ENCODE measurements around the gene DNAAF1.
"Not testable (repeated sequence)": the region's sequence is repeated elsewhere in the genome, so short reads cannot be mapped to it uniquely, and the experiment has no call there.

Gene DNAAF1

GRCh38 chr16:84118315-84118714 is 26.8 kb upstream of the DNAAF1 start:
- H4K8ac ChIP-seq (ENCODE audit: low read length); H3K27ac ChIP-seq (ENCODE audit: low read length, poor library complexity, severe bottlenecking); H2BK5ac ChIP-seq (ENCODE audit: low read depth, low read length, poor library complexity, severe bottlenecking); H2BK15ac ChIP-seq (ENCODE audit: low read depth, poor library complexity, severe bottlenecking); DNase-seq; H3K4me3 ChIP-seq (ENCODE audit: insufficient read depth in 1 of 2, low read depth in 1 of 2, low read length in 2 of 2); H2BK120ac ChIP-seq (ENCODE audit: low read depth, low read length); H4K91ac ChIP-seq (ENCODE audit: low read length); H3K4me1 ChIP-seq (ENCODE audit: control insufficient read depth, insufficient read depth, low read depth, low read length); H2AK5ac ChIP-seq (ENCODE audit: low read length, severe bottlenecking); H2AFZ ChIP-seq (ENCODE audit: low read depth, low read length); H3K79me1 ChIP-seq (replicated peaks; ENCODE audit: low read length, poor library complexity, severe bottlenecking); H3K23ac ChIP-seq (ENCODE audit: low read length in 2 of 2); H3K9ac ChIP-seq (ENCODE audit: low read length); H3K4me2 ChIP-seq (ENCODE audit: low read length, poor library complexity, severe bottlenecking); H2BK12ac ChIP-seq (ENCODE audit: low read length in 2 of 2); H3K9me3 ChIP-seq (ENCODE audit: control insufficient read depth, low read length); H3K14ac ChIP-seq (ENCODE audit: low read length in 2 of 2); H3K4ac ChIP-seq (ENCODE audit: low read depth in 1 of 2, low read length in 2 of 2); H3K18ac ChIP-seq (ENCODE audit: low read depth in 1 of 2, low read length in 2 of 2); H3K27me3 ChIP-seq (ENCODE audit: control insufficient read depth in 1 of 2, insufficient read depth in 1 of 2, low read length in 2 of 2): not testable (repeated sequence)
- peaks cover 15 to 22% of the 10 kb centered on the region in 2 experiments for H3K36me3 ChIP-seq (ENCODE audit: control insufficient read depth in 1 of 2, insufficient read depth in 2 of 2, low read depth in 1 of 2, low read length in 2 of 2)
- 99% methylated on average over 4 of the region's 5 CpGs for WGBS

GRCh38 chr16:84119368-84119767 is 25.7 kb upstream of the DNAAF1 start:
- H2BK5ac ChIP-seq (ENCODE audit: low read depth, low read length, poor library complexity, severe bottlenecking): no peak overlapping the region
- no peak overlapping the region for H3K9ac ChIP-seq (ENCODE audit: low read length)
- no peak overlapping the region for H3K27ac ChIP-seq (ENCODE audit: low read length, poor library complexity, severe bottlenecking)
- no peaks in the 10 kb centered on the region for H3K27me3 ChIP-seq (ENCODE audit: control insufficient read depth in 1 of 2, insufficient read depth in 1 of 2, low read length in 2 of 2)
- H3K4ac ChIP-seq (ENCODE audit: low read depth in 1 of 2, low read length in 2 of 2): no peak overlapping the region
- H3K4me1 ChIP-seq (ENCODE audit: control insufficient read depth, insufficient read depth, low read depth, low read length): peaks cover 8% of the 10 kb centered on the region
- H3K23ac ChIP-seq (ENCODE audit: low read length in 2 of 2): no peak overlapping the region
- H2AK5ac ChIP-seq (ENCODE audit: low read length, severe bottlenecking): no peak overlapping the region
- H3K79me1 ChIP-seq (replicated peaks; ENCODE audit: low read length, poor library complexity, severe bottlenecking): peaks cover 4% of the 10 kb centered on the region
- no peak for DNase-seq
- no peaks in the 10 kb centered on the region for H3K9me3 ChIP-seq (ENCODE audit: control insufficient read depth, low read length)
- no peak overlapping the region for H2AFZ ChIP-seq (ENCODE audit: low read depth, low read length)
- no peak overlapping the region for H3K18ac ChIP-seq (ENCODE audit: low read depth in 1 of 2, low read length in 2 of 2)
- H3K4me2 ChIP-seq (ENCODE audit: low read length, poor library complexity, severe bottlenecking): no peak overlapping the region
- H3K4me3 ChIP-seq (ENCODE audit: insufficient read depth in 1 of 2, low read depth in 1 of 2, low read length in 2 of 2): no peak overlapping the region
- H3K14ac ChIP-seq (ENCODE audit: low read length in 2 of 2): no peak overlapping the region
- WGBS: 91% methylated on average over 13 of the region's 13 CpGs
- no peak overlapping the region for H2BK120ac ChIP-seq (ENCODE audit: low read depth, low read length)
- no peak overlapping the region for H2BK15ac ChIP-seq (ENCODE audit: low read depth, poor library complexity, severe bottlenecking)
- peaks cover 15 to 33% of the 10 kb centered on the region in 2 experiments for H3K36me3 ChIP-seq (ENCODE audit: control insufficient read depth in 1 of 2, insufficient read depth in 2 of 2, low read depth in 1 of 2, low read length in 2 of 2)
- H4K8ac ChIP-seq (ENCODE audit: low read length): no peak overlapping the region
- no peak overlapping the region for H2BK12ac ChIP-seq (ENCODE audit: low read length in 2 of 2)
- no peak overlapping the region for H4K91ac ChIP-seq (ENCODE audit: low read length)

DNA sequence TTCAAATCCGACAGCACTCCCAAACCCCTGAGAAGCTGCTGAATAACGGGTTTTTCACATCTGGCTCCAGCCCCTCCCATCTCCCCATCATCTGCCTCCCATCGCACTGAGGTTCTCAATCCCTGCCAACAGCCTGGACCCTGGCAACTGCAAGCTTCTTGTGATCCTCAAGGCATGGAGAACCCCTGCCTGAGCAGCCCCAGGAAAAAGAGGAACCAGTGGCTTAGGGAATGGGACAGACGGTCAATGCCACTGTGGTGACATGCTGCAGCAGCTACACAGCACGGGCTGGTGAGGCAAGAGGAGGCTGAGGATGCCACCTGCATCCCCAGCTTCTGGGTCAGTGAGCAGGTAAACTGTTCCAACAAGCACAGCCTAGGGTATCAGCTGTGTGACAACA is 25.1 kb upstream of the DNAAF1 start:
- WGBS: 84% methylated on average over 5 of the region's 5 CpGs

GRCh38 chr16:84121007-84121406 is 24.1 kb upstream of the DNAAF1 start:
- no peak overlapping the region for H2BK12ac ChIP-seq (ENCODE audit: low read length in 2 of 2)
- no peak overlapping the region for H3K4me3 ChIP-seq (ENCODE audit: insufficient read depth in 1 of 2, low read depth in 1 of 2, low read length in 2 of 2)
- H4K91ac ChIP-seq (ENCODE audit: low read length): no peak overlapping the region
- H3K23ac ChIP-seq (ENCODE audit: low read length in 2 of 2): no peak overlapping the region
- no peak overlapping the region for H3K9ac ChIP-seq (ENCODE audit: low read length)
- H3K9me3 ChIP-seq (ENCODE audit: control insufficient read depth, low read length): no peaks in the 10 kb centered on the region
- H3K27ac ChIP-seq (ENCODE audit: low read length, poor library complexity, severe bottlenecking): no peak overlapping the region
- H2BK5ac ChIP-seq (ENCODE audit: low read depth, low read length, poor library complexity, severe bottlenecking): no peak overlapping the region
- no peak for DNase-seq
- H3K36me3 ChIP-seq (ENCODE audit: control insufficient read depth in 1 of 2, insufficient read depth in 2 of 2, low read depth in 1 of 2, low read length in 2 of 2): peaks cover 15 to 36% of the 10 kb centered on the region in 2 experiments
- H2AK5ac ChIP-seq (ENCODE audit: low read length, severe bottlenecking): no peak overlapping the region
- no peak overlapping the region for H2BK15ac ChIP-seq (ENCODE audit: low read depth, poor library complexity, severe bottlenecking)
- no peak overlapping the region for H2BK120ac ChIP-seq (ENCODE audit: low read depth, low read length)
- no peak overlapping the region for H2AFZ ChIP-seq (ENCODE audit: low read depth, low read length)
- no peak overlapping the region for H3K4me2 ChIP-seq (ENCODE audit: low read length, poor library complexity, severe bottlenecking)
- 93% methylated on average over 8 of the region's 10 CpGs for WGBS
- no peaks in the 10 kb centered on the region for H3K27me3 ChIP-seq (ENCODE audit: control insufficient read depth in 1 of 2, insufficient read depth in 1 of 2, low read length in 2 of 2)
- H3K4me1 ChIP-seq (ENCODE audit: control insufficient read depth, insufficient read depth, low read depth, low read length): peaks cover 5% of the 10 kb centered on the region
- H3K18ac ChIP-seq (ENCODE audit: low read depth in 1 of 2, low read length in 2 of 2): no peak overlapping the region
- no peak overlapping the region for H3K4ac ChIP-seq (ENCODE audit: low read depth in 1 of 2, low read length in 2 of 2)
- peaks cover 5% of the 10 kb centered on the region for H3K79me1 ChIP-seq (replicated peaks; ENCODE audit: low read length, poor library complexity, severe bottlenecking)
- no peak overlapping the region for H4K8ac ChIP-seq (ENCODE audit: low read length)
- no peak overlapping the region for H3K14ac ChIP-seq (ENCODE audit: low read length in 2 of 2)

More for the DNA sequence above, 25.1 kb upstream of the DNAAF1 start:
- H4K91ac ChIP-seq (ENCODE audit: low read length): no peak overlapping the region
- no peak overlapping the region for H3K18ac ChIP-seq (ENCODE audit: low read depth in 1 of 2, low read length in 2 of 2)
- H3K27ac ChIP-seq (ENCODE audit: low read length, poor library complexity, severe bottlenecking): no peak overlapping the region
- no peak overlapping the region for H3K4ac ChIP-seq (ENCODE audit: low read depth in 1 of 2, low read length in 2 of 2)
- peaks cover 7% of the 10 kb centered on the region for H3K4me1 ChIP-seq (ENCODE audit: control insufficient read depth, insufficient read depth, low read depth, low read length)
- H2BK120ac ChIP-seq (ENCODE audit: low read depth, low read length): no peak overlapping the region
- H2BK15ac ChIP-seq (ENCODE audit: low read depth, poor library complexity, severe bottlenecking): no peak overlapping the region
- H3K27me3 ChIP-seq (ENCODE audit: control insufficient read depth in 1 of 2, insufficient read depth in 1 of 2, low read length in 2 of 2): no peaks in the 10 kb centered on the region
- DNase-seq: no peak
- H2BK12ac ChIP-seq (ENCODE audit: low read length in 2 of 2): no peak overlapping the region
- no peak overlapping the region for H3K9ac ChIP-seq (ENCODE audit: low read length)
- no peak overlapping the region for H3K23ac ChIP-seq (ENCODE audit: low read length in 2 of 2)
- H3K4me3 ChIP-seq (ENCODE audit: insufficient read depth in 1 of 2, low read depth in 1 of 2, low read length in 2 of 2): no peak overlapping the region
- no peak overlapping the region for H3K14ac ChIP-seq (ENCODE audit: low read length in 2 of 2)
- H3K36me3 ChIP-seq (ENCODE audit: control insufficient read depth in 1 of 2, insufficient read depth in 2 of 2, low read depth in 1 of 2, low read length in 2 of 2): peaks cover 15 to 35% of the 10 kb centered on the region in 2 experiments
- H2AFZ ChIP-seq (ENCODE audit: low read depth, low read length): no peak overlapping the region
- no peak overlapping the region for H3K4me2 ChIP-seq (ENCODE audit: low read length, poor library complexity, severe bottlenecking)
- H2AK5ac ChIP-seq (ENCODE audit: low read length, severe bottlenecking): no peak overlapping the region
- no peaks in the 10 kb centered on the region for H3K9me3 ChIP-seq (ENCODE audit: control insufficient read depth, low read length)
- H2BK5ac ChIP-seq (ENCODE audit: low read depth, low read length, poor library complexity, severe bottlenecking): no peak overlapping the region
- peaks cover 4% of the 10 kb centered on the region for H3K79me1 ChIP-seq (replicated peaks; ENCODE audit: low read length, poor library complexity, severe bottlenecking)
- no peak overlapping the region for H4K8ac ChIP-seq (ENCODE audit: low read length)

Data from mesenchymal stem cell (in vitro differentiated cells and primary cell).